ENCODE data around the gene NRXN3.

GRCh38 chr14:78228702-78229327 is 58.6 kb downstream of the NRXN3 start:
- TF ChIP-seq CTCF (IDR thresholded peaks at IDR 0.05; ENCODE audit: insufficient read depth, low read length, poor library complexity, severe bottlenecking) (no peak), EZH2phosphoT487 (conservative IDR thresholded peaks at IDR 0.05; ENCODE audit: low read length) (no peak)
